ENCODE results near the gene CACNG5.

Gene CACNG5

GRCh38 chr17:66929591-66929990 is 94.7 kb downstream of the CACNG5 start:
- H3K27ac ChIP-seq: no peak overlapping the region
- no peak for TF ChIP-seq CTCF (conservative IDR thresholded peaks at IDR 0.05)

- H3K27ac ChIP-seq: no peak overlapping the region
- TF ChIP-seq CTCF (conservative IDR thresholded peaks at IDR 0.05): no peak
These were observed 96.0 kb downstream of the CACNG5 start for GRCh38 chr17:66930933-66931332.

GRCh38 chr17:66932311-66932710 is 97.4 kb downstream of the CACNG5 start:
- no peak for TF ChIP-seq CTCF (conservative IDR thresholded peaks at IDR 0.05)

GRCh38 chr17:66934040-66934439 is 99.1 kb downstream of the CACNG5 start:
- no peak for TF ChIP-seq CTCF (conservative IDR thresholded peaks at IDR 0.05)
- no peak overlapping the region for H3K27ac ChIP-seq

More at GRCh38 chr17:66932311-66932710, 97.4 kb downstream of the CACNG5 start:
- no peak overlapping the region for H3K27ac ChIP-seq

All from VCaP (cell line).